Measurements from ENCODE around the gene ECD.

DNA sequence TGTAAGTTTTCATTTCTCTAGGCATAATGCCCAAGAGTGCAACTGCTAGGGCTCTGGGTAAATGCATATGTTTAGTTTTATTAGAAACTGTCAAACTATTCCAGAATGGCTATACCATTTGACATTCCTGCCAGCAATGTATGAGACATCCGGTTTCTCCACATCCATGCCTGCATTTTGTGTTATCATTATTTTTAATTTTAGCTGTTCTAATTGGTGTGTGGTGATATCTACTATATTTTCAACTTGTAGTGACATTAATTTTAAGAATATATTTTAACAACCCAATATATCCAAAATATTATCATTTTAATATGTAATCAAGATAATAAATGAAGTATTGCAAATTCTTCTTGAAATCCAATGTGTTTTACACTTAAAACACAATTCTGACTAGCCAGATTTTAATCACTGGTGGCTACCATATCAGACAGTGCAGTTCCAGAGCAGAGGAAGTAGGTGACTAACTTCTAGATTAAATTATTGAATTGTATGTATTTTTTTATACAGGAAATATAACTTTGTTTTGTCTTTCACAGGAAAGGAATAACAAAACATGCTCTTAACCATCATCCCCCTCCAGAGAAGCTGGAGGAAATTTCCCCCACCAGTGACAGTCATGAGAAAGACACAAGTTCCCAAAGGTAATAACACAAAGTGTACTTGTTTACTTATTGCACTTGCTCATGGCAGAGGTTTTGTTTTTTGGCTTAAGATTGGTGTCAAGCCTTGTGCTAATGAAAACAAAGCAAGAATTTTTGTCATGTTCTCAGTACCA lies 6.5 kb upstream of the ECD start:
- TF ChIP-seq YY1 (IDR thresholded peaks at IDR 0.05; ENCODE audit: insufficient read depth, insufficient read length) (no peak), SUZ12 (IDR thresholded peaks at IDR 0.05; ENCODE audit: extremely low read depth, insufficient read depth, insufficient read length) (no peak)

All from NT2/D1 (cell line).